ENCODE results near the gene SORBS2. TPM values are rescaled to one million over a fixed set of nuclear protein-coding genes. Genes with fewer than 3 reads are reported as not detected.
"Not testable (repeated sequence)": the region's sequence is repeated elsewhere in the genome, so short reads cannot be mapped to it uniquely, and the experiment has no call there.

SORBS2 gene
- total RNA-seq, 1 experiment from 2014 or later = 3.3 TPM

GRCh38 chr4:185713272-185713671, 98.7 kb downstream of the SORBS2 start:
- DNase-seq (ENCODE audit: low read depth) = peak; percentile 26

- DNase-seq (ENCODE audit: low read depth) = no peak
Observed at GRCh38 chr4:185712350-185713024, 99.5 kb downstream of the SORBS2 start.

- DNase-seq (ENCODE audit: low read depth) = no peak
Observed at GRCh38 chr4:185711726-185712125, 100.3 kb downstream of the SORBS2 start.

- peak; percentile 76 for DNase-seq (ENCODE audit: low read depth)
Observed at GRCh38 chr4:185710487-185710995, 101.5 kb downstream of the SORBS2 start.

GRCh38 chr4:185709802-185710486, 102.0 kb downstream of the SORBS2 start:
- no peak for DNase-seq (ENCODE audit: low read depth)

GRCh38 chr4:185708348-185708747, 103.6 kb downstream of the SORBS2 start:
- no peak for DNase-seq (ENCODE audit: low read depth)

- DNase-seq (ENCODE audit: low read depth) = not testable (repeated sequence)
Observed at GRCh38 chr4:185707622-185708021, 104.4 kb downstream of the SORBS2 start.

- DNase-seq (ENCODE audit: low read depth) = no peak
Observed at GRCh38 chr4:185702147-185702663, 109.8 kb downstream of the SORBS2 start.

- no peak for DNase-seq (ENCODE audit: low read depth)
Observed at GRCh38 chr4:185700630-185701029, 111.4 kb downstream of the SORBS2 start.

GRCh38 chr4:185700048-185700447, 111.9 kb downstream of the SORBS2 start:
- peak; percentile 58 for DNase-seq (ENCODE audit: low read depth)

- no peak for DNase-seq (ENCODE audit: low read depth)
Observed at GRCh38 chr4:185697488-185697887, 114.5 kb downstream of the SORBS2 start.

- DNase-seq (ENCODE audit: low read depth) = no peak
Observed at GRCh38 chr4:185695743-185696142, 116.3 kb downstream of the SORBS2 start.

GRCh38 chr4:185693548-185694215, 118.3 kb downstream of the SORBS2 start:
- no peak for DNase-seq (ENCODE audit: low read depth)

GRCh38 chr4:185689407-185689806, 122.6 kb downstream of the SORBS2 start:
- no peak for DNase-seq (ENCODE audit: low read depth)

GRCh38 chr4:185685804-185686203, 126.2 kb downstream of the SORBS2 start:
- DNase-seq (ENCODE audit: low read depth) = no peak

- no peak for DNase-seq (ENCODE audit: low read depth)
Observed at GRCh38 chr4:185683896-185684295, 128.1 kb downstream of the SORBS2 start.

- no peak for DNase-seq (ENCODE audit: low read depth)
Observed at GRCh38 chr4:185683222-185683621, 128.8 kb downstream of the SORBS2 start.

- DNase-seq (ENCODE audit: low read depth) = peak; percentile 50
Observed at GRCh38 chr4:185682236-185682635, 129.8 kb downstream of the SORBS2 start.

GRCh38 chr4:185681604-185682003, 130.4 kb downstream of the SORBS2 start:
- DNase-seq (ENCODE audit: low read depth) = no peak

GRCh38 chr4:185680617-185681016, 131.4 kb downstream of the SORBS2 start:
- DNase-seq (ENCODE audit: low read depth) = no peak

- DNase-seq (ENCODE audit: low read depth) = no peak
Observed at GRCh38 chr4:185679523-185679922, 132.5 kb downstream of the SORBS2 start.

- DNase-seq (ENCODE audit: low read depth) = no peak
Observed at GRCh38 chr4:185677637-185678314, 134.2 kb downstream of the SORBS2 start.

Measured in Daoy (cell line).